Fibroblast of peridontal ligament (primary cell): ENCODE measurements around the gene ARID5B.

Experiments
- DNase-seq: peaks from one replicate; pipeline ENCODE4 v3.0.0-alpha.2; 2010; ENCODE audit errors: extremely low read depth

Gene ARID5B

GRCh38 chr10:62072901-62073300, 171.4 kb downstream of the ARID5B start:
- peak; percentile 69 for DNase-seq

GRCh38 chr10:62073429-62073828, 171.9 kb downstream of the ARID5B start:
- DNase-seq = no peak

GRCh38 chr10:62075414-62075813, 173.9 kb downstream of the ARID5B start:
- no peak for DNase-seq

GRCh38 chr10:62075912-62076311, 174.4 kb downstream of the ARID5B start:
- no peak for DNase-seq

GRCh38 chr10:62076891-62077290, 175.4 kb downstream of the ARID5B start:
- DNase-seq = peak; percentile 75

- no peak for DNase-seq
Measured at GRCh38 chr10:62077330-62078015, 176.0 kb downstream of the ARID5B start.

DNA sequence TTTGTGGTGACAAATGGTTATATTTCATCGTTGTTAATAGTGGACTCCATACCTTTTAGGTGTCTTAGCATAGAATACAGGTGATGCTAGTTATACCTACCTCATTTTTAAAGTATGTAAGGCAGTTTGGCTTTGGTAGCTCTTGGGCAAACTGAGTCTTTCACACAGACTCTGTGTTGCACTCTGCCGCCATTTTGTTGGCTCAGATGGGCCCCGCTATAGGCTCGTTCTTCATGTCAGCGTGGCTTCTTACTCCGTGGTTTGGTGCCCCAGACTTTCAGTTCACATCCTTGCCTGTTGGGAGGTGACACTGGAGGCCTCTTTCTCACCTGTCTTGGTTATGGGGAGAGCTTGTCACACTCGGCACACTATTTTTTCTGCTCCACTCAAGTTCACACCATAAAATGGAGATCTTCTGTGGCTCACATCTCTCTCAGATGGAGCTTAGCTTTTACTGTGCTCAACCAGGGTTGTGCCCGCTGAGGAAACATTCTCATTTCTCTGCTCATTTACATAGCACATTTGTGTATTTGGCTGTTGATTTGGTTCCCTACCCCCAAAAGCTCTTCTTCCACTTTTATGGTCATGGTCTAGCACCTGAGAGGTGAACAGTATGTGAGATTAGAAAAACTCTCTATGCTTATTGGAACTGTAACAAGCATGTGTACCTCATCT, 178.5 kb downstream of the ARID5B start:
- DNase-seq = no peak

- DNase-seq = no peak
Measured at GRCh38 chr10:62080905-62081304, 179.4 kb downstream of the ARID5B start.

GRCh38 chr10:62081341-62082270, 180.1 kb downstream of the ARID5B start:
- DNase-seq = no peak

DNA sequence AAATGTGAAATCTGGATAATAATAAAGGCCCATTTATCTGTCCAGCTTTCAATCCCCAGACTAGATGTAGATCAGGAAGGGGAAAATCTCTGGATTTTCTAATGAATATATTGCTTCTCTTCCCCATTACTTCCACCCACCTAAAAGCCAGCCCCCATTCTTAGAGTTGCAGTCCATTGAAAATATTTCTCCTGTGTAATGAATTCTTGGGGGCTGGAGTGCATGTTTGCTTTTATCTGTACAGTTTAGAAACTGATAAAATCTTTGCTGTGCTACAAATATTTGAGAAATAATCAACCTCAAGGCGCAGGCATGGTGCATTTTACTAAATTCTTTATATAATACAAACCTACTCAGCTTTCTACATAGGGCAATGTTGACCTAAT, 180.8 kb downstream of the ARID5B start:
- DNase-seq = no peak

- DNase-seq = peak; percentile 85
Measured at GRCh38 chr10:62082729-62083411, 181.4 kb downstream of the ARID5B start.

DNA sequence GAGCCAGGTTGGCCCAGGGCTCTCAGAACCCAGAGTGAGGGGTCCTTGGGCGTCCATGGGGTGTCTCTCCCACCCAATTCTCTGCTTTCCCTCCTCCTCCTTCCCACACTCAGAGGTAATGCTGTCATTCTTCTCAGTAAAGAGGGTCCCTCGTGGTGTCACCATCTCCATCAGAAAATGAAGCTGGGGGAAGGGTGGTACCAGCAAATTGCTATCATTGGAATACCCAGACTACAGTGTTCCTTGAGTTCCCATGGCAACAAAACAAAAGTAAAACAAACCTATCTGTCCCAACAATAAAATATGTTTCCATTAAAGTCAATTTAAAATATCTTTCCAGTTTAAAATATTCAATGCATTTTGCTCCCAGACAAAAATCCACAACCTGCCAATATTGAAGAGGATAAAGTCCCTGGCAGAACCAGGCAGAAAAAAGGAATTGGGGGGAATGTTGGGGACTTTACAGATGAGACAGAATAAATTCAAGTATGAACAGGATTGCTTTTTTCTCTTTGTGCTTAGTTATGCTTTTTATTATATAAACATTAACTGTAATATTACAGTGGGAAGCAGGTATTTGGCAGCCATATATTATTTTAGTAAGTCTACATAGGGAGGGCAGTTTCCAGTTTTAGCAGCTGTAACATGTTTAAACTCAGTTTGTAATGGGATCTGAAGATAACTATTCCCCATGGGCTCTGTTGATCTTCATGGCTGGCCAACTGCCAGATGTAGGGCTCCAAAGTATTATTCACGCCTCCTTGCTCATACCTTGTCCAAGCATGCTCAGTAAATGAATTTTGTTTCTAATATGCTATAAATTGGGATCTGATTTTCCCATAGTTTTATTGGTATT, 182.1 kb downstream of the ARID5B start:
- peak; percentile 74 for DNase-seq

DNA sequence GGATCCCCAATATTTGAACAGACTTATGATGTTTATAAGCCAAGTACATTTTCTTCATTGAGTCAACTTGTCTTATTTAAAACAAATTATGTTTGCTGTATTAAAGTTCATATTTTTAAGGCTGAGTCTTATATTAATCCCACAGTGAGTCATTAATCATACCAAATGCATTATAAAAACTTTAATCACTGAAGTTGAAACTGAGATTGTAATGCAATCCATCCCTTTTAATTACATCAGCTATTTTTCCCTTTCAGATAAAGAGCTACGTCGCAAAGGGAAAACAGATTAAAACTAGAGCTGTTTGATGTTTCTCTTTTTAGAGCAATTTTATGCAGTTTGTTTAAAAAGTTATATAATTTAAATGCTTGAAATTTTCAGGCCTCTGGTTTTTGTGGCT, 183.0 kb downstream of the ARID5B start:
- DNase-seq = peak; percentile 53

DNA sequence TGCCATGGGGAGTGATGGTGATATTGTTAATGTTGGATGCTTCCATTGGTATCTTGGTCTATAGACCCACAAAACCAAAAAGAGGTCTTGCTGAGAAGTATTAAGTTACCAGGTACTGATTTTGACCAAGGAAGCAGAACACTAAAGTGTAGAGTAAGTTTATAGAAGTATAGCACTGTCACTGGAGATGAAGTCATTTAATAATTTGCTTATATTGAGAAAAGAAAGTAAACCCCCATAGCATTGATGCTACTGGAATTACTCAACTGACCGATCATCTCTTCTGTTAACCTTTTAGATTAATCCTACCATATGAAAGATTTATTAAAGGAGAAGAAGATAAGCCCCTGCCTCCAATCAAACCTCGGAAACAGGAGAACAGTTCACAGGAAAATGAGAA, 183.9 kb downstream of the ARID5B start:
- DNase-seq = no peak

DNA sequence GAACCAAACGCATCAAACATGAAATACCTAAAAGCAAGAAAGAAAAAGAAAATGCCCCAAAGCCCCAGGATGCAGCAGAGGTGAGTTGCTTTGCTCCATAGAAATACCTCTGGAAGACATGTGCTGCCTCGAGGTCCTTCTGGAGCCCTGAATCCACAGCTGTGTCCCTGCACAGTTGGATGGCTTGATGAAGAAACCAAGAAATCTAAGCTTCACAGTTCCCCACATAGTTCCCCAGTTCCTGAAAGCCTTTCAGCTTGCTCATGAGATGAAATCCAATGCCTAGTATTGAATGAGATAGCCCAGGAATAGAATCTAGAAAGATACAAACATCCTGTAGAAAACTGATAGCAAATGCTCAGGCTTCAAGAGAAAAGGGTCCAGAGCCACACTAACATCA, 184.3 kb downstream of the ARID5B start:
- DNase-seq = no peak

- DNase-seq = no peak
Measured at GRCh38 chr10:62087329-62087728, 185.8 kb downstream of the ARID5B start.

DNA sequence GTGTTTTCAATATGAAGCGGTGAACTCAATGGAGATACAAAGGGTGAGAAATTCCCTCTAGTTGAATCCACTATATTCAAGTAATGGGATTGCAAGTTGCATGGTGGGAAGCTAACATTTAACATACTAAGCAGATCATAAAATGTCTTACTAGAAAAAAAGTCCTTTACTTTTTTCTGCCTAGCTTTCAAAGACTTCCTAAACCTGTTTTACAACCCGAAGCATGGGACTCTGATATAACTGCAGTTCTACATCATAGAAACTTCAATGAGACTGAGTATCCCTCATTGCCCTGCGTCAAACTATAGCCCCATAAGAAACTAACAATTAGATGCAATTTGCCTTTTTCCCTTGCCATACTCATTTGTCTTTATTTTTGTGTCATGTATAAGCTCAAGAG, 187.3 kb downstream of the ARID5B start:
- no peak for DNase-seq

DNA sequence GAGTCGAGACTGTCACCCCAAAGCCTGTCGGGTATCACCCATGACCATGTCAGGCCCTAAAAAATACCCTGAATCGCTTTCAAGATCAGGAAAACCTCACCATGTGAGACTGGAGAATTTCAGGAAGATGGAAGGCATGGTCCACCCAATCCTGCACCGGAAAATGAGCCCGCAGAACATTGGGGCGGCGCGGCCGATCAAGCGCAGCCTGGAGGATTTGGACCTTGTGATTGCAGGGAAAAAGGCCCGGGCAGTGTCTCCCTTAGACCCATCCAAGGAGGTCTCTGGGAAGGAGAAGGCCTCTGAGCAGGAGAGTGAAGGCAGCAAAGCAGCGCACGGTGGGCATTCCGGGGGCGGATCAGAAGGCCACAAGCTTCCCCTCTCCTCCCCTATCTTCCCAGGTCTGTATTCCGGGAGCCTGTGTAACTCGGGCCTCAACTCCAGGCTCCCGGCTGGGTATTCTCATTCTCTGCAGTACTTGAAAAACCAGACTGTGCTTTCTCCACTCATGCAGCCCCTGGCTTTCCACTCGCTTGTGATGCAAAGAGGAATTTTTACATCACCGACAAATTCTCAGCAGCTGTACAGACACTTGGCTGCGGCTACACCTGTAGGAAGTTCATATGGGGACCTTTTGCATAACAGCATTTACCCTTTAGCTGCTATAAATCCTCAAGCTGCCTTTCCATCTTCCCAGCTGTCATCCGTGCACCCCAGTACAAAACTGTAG, 191.0 kb downstream of the ARID5B start:
- no peak for DNase-seq

DNA sequence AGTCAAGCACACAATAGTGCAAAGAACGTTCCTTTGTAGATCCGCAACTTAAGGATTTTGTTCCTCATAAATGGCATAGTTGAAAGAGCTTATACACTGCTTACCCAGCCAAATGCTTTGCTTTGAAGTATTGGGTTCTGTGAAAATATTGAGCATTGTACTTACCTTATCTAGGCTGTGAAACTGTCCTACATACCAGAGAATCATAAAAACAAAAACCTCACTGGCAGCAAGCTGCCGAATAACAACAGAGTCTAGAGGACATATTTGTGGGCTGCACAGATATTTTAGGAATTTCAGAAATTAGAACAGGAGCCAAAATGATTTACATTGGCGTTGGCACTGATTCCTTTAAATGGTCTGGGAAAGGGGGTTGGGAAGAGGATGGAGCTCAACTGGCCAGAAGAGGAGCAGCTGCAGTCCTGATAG, 192.4 kb downstream of the ARID5B start:
- DNase-seq = peak; percentile 85
